ENCODE measurements around the gene EIF6. TPM values are rescaled to one million over a fixed set of nuclear protein-coding genes. Genes with fewer than 3 reads are reported as not detected.

Gene EIF6
- total RNA-seq, 1 donor from 2014 or later, result 42.5 TPM

DNA sequence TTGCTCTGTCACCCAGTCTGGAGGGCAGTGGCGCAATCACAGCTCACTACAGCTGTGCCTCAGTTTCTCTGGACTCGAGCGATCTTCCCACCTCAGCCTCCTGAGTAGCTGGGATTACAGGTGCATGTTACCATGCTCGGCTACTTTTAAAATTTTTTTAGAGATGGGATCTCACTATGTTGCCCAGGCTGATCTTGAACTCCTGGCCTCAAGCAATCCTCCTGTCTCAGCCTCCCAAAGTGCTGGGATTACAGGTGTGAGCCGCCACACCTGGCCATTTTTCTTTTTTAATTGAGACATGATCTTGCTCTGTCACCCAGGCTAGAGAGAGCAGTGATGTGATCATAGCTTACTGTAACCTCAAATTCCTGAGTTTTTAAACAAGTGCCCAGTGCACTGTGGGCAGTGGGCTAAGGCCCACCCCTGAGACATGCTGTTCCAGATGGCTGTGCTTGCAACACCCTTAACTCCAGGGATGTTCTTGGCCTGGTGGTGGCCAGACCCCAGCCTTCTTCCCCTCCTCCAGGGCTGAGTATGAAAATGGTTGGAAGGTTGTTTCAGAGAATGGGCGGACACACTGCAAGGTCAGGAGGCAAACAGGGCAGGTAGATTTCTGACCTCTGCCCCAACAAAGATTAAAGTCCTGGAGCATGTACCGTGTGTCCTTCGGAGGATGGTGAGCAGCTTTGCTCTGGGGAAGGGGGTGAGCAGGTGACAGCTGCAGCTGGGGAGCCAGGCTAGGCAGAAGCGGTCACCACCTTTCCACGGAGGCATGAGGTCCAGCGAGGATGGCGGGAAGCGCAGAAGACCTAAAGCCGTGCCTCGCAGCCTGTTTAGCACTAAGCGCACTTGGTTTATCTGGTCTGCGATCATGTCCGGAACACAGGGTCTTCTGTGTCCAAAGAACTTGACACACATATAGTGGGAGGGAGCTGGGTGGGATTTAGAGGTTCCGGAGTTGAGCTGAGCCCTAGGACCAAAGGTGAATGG lies 9.0 kb upstream of the EIF6 start:
- no peak for DNase-seq

DNA sequence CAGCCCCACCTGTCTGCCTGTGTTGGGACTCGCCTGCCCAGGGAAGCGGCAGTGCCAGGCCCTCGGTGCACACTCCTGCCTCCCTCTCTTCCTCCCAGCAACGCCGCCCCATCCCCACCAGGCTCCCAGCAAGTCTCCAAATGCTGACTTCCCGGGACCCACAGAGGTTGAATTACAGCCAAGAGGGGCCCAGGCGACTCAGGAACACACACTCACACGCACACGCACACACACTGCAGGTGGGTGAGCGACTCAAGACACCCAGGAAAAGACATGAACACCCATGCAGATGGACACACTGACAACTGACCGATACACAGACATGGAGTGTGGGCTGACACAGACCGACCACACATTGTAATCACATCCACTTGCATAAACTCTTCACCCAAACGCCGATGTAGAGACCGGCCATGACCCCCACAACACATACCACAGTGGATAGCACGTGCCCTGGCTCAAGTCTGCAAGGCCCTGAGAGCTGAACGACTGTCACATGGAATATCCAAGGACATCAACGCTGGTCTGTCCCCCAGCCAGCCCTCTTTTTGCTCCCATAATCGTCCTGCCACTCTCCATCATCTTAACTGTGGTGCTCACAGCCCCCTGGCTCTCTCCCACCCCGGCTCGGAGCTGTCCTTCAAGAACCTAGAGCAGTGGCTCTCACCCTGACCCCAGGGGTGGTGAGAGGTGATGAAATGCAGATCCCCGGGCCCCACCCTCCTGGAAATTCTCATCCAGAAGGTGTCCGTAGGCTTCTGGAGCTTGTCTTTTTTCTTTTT lies 8.1 kb upstream of the EIF6 start:
- DNase-seq, result no peak

DNA sequence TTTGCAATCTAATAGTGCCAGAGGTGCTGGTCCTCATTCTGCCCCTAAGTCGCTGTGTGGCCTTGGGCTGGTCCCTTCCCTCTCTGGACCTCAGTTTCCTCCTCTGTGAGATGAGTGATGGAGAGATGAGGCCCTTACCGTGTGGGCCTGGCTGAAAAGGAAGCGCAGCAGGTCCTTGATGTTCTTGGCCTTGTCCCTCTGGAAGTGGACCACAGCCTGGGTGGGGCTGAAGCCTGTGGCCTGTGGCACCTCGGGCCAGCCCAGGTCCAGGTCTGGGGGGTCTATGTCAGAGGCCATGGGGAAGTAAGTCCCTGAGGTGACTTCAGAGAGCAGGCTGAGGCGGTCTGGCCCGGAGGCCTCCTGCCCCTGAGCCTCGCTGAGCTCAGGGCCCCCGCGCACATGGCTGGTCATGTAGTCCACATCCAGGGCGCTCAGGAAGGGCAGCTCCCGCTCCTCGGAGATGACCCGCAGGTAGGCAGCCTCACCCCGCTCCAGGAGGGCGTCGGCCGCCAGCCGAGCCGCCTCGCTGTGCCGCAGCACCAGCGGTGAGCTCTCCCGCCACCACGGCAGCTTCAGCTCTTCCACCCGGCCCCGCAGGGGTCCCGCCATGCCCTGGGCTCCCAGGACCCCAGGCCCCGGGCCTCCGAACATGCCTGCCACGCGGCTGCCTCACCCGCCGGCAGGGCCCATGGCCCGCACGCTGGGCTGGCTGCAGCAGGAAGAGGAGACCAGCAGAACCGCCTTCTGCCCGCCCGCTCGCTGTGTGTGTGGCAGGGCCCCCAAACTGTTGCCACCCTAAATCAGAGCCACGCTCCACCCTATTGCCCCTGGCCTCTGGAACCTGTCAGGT lies 7.3 kb upstream of the EIF6 start, which contains the start of gene FAM83C:
TSS of gene FAM83C (minus strand) at position 772 of the 850 bp plus-strand sequence. CDS start at position 651, 121 bp downstream.
- DNase-seq, result no peak

GRCh38 chr20:35290887-35291417 lies 6.4 kb upstream of the EIF6 start:
- no peak for DNase-seq

GRCh38 chr20:35290186-35290886 lies 5.8 kb upstream of the EIF6 start:
- DNase-seq, result no peak

DNA sequence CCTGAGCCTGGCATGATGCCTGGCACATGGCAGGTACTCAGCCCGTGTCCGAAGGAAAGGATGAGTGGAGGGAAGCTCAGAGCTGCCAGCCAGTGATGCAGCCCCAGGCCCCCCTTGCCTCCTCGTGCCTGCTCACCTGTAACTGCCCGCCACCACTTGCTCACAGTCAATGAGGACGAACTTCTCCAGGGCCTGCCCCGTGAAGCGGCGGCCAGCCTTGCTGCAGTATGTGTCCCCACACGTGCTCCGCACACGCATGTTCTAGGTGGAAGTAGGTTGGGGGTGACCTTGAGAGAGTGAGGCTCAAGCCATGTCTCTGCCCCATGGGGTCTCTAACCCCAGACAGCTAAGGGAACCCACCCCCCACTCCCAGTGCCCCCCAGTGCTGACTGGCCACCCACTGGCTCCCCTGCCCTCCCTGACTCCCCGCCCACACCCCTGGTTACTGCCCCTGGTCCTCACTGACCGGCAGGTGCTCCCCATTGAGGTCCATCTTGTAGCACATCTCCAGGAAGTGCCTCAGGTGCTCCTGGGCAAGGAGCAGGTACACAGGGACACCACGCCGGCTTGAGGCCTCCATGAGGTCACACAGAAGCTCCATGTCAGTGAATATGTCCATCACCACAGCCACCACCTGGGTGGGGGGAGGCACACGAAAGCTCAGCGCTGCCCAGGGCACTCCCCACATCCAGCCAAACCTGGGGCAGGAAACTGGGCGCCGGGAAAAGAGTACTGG lies 3.9 kb upstream of the EIF6 start:
- no peak for DNase-seq

GRCh38 chr20:35287509-35288324 lies 3.1 kb upstream of the EIF6 start:
- no peak for DNase-seq

GRCh38 chr20:35286899-35287508 lies 2.4 kb upstream of the EIF6 start:
- DNase-seq, result no peak

DNA sequence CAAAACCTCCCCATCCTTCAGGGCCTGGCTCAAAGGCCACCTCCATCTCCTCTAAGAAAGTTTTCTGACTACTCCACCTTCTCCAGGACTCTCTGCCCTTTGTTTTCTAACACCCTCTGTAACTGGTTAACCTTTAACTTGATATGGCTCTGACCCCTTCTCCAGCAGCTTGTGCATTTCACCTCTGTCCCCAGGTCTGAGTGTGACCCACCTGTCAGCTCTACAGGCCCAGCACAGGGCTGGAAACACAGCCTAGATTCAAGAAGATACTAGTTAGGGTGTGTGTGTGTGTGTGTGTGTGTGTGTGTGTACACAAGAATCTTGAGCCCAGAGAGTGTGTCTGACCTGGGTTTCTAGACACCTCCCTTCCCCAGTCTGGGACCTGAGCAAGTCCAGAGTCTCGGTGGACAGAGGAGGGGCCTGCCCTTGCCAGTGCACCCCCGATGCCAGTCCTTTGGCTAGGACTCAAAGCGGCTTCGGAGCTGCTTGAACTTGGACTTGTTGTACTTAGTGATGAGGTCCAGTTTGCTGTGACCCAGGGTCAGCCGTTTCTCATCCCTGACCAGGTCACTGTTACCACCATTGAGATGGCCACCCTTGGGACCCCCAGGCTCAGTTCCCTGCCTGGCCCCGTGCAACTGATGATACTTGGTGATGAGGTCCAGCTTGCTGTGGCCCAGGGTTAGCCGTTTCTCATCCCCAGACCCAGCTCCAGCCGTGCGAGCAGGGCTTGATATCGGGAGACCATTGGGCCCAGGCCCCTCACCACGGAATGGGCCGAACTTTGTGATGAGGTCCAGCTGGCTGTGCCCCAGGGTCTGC lies 1.7 kb upstream of the EIF6 start:
- no peak for DNase-seq

DNA sequence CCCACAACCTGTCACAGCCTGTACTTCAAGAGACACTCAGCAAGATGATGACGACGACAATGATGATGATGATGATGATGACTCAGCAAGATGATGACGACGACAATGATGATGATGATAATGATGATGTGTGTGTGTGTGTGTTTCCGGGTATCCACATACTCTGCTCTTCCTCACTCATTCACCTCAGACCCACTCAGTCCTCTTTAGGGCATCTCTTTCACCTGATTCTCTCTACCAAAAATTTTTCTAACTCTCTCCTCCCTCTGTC lies 1.2 kb upstream of the EIF6 start:
- DNase-seq, result no peak

- no peak for DNase-seq
Observed at GRCh38 chr20:35284992-35285805, 627 bp upstream of the EIF6 start.

- DNase-seq, result no peak
Observed at GRCh38 chr20:35283441-35284266, 918 bp downstream of the EIF6 start.

GRCh38 chr20:35281506-35282101 lies 3.0 kb downstream of the EIF6 start:
- DNase-seq, result no peak

DNA sequence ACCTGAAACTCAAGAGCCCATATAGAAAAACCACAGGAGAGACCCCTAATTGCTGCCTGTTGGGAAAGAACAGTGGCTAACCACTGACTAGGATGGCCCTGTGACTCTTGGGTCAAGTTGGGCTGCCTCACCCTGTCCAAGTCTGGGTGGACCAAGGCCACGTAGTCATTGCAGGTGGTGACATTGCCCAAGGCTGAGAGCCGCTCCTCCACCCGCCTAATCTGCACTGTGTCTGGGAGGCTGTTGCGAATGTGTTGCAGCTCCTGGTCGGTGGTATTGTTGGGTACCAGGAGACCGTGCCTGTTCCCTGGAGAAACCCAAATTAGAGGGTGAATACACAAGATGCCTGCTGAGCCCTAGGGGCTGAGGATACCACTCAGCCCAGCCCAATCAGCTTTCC lies 4.0 kb downstream of the EIF6 start:
- DNase-seq, result no peak

DNA sequence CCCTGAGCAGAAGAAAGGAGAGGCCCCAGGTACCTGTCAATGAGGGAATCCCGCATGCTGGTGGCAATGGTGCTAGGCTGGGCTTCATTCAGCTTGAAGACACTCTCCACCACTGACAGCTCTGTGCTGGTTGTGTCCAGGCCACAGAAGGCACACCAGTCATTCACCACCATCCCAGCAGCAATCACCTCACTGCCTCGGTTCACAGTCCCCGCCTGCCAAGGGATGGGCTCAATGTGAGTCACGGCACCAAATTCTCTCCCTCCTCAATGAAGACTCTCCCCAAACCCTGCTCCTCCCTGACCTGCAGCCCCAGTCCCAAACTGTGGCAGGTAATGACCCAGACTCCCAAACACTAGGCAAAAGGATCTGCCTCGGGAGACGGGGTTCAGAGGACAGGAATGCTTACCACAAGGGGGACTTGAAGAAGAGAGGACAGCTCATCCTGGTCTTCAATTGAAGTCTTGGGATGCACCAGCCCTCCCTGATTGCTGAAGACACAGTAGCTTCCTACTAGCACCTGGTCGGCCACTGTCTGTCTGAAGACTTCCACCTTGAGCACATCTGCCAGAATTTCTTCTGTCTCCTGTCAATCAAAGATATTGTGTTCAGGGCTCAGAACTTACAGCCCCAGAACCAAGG lies 4.9 kb downstream of the EIF6 start:
- no peak for DNase-seq

GRCh38 chr20:35279040-35279439 lies 5.5 kb downstream of the EIF6 start:
- no peak for DNase-seq

All from tongue (tissue), 2 donors.